ENCODE measurements around the gene APOL1.

- no peak for TF ChIP-seq CTCF (IDR thresholded peaks at IDR 0.05)
- TF ChIP-seq POLR2A (IDR thresholded peaks at IDR 0.05): no peak
Measured at GRCh38 chr22:36267896-36268485, 15.1 kb downstream of the APOL1 start.
